Omental fat pad (tissue), 4 donors: ENCODE results near the gene PLEKHA6. TPM values are rescaled to one million over a fixed set of nuclear protein-coding genes. Genes with fewer than 3 reads are reported as not detected.

Experiments
- ATAC-seq: fragments of 150-250 bp; one replicate; pipeline ENCODE4 v1.9.1; 2016; ENCODE audit warnings: mild to moderate bottlenecking, moderate library complexity; ENCODE audit not compliant: low FRiP score
- DNase-seq: peaks from one replicate; pipeline ENCODE4 v3.0.0-alpha.2; 2019; ENCODE audit warnings: low spot score
- CTCF ChIP-seq, 3 donors: fragments of 450-650 bp; IDR thresholded peaks; one replicate each; pipeline ENCODE4 v1.5.1; 2016 to 2017; ENCODE audit warnings: antibody characterized with exemption in 3 of 3, mild to moderate bottlenecking in 3 of 3, moderate library complexity in 2 of 3
- total RNA-seq, 4 donors: library from RNA; depleted of rRNA; stranded (reverse); fragments of >200 nt; gene quantifications; one replicate each; pipeline ENCODE4 v1.1.0, GENCODE V29; 2016

Gene PLEKHA6
- total RNA-seq, 4 donors from 2014 or later = 2.9 to 13.1 (median 7.5) TPM

- no peak for DNase-seq
- ATAC-seq = no peak
- TF ChIP-seq CTCF (IDR thresholded peaks at IDR 0.05) = no peak
Observed at GRCh38 chr1:204321665-204322064, 38.1 kb downstream of the PLEKHA6 start.

- no peak for ATAC-seq
Observed at GRCh38 chr1:204321051-204321450, 38.7 kb downstream of the PLEKHA6 start.

GRCh38 chr1:204320382-204320804 lies 39.3 kb downstream of the PLEKHA6 start:
- no peak for TF ChIP-seq CTCF (IDR thresholded peaks at IDR 0.05)
- no peak for DNase-seq
- ATAC-seq = peak; percentile 33

More at GRCh38 chr1:204321051-204321450, 38.7 kb downstream of the PLEKHA6 start:
- TF ChIP-seq CTCF (IDR thresholded peaks at IDR 0.05) = no peak
- DNase-seq = no peak

- no peak for DNase-seq
- ATAC-seq = peak; percentile 68
- TF ChIP-seq CTCF (IDR thresholded peaks at IDR 0.05) = no peak
Observed at GRCh38 chr1:204319462-204319861, 40.3 kb downstream of the PLEKHA6 start.

GRCh38 chr1:204319027-204319426 lies 40.7 kb downstream of the PLEKHA6 start:
- TF ChIP-seq CTCF (IDR thresholded peaks at IDR 0.05) = no peak
- no peak for ATAC-seq
- DNase-seq = no peak

- DNase-seq (no peak), ATAC-seq (no peak)
- TF ChIP-seq CTCF (IDR thresholded peaks at IDR 0.05) = no peak
Observed at GRCh38 chr1:204318324-204318723, 41.4 kb downstream of the PLEKHA6 start.

- no peak for TF ChIP-seq CTCF (IDR thresholded peaks at IDR 0.05)
- DNase-seq (no peak), ATAC-seq (no peak)
Observed at GRCh38 chr1:204317170-204317569, 42.6 kb downstream of the PLEKHA6 start.
